GM12864 (cell line): Measurements from ENCODE around the gene SEC23A.
A peak's percentile ranks its signal among the peaks of the same experiment; 100 is the strongest.
"Not testable (repeated sequence)": the region's sequence is repeated elsewhere in the genome, so short reads cannot be mapped to it uniquely, and the experiment has no call there.

Experiments used
- DNase-seq: peaks from one replicate; pipeline ENCODE4 v3.0.0-alpha.2; 2011; ENCODE audit warnings: low read depth
- H3K4me3 ChIP-seq: 2 replicates; pipeline ENCODE4 v1.5.1; 2011; ENCODE audit warnings: mild to moderate bottlenecking, low read depth, low read length, control low read depth
- TF ChIP-seq, protein P1 (sequence below): IDR thresholded peaks from 2 replicates; pipeline ENCODE4 v1.5.1; 2011; ENCODE audit warnings: low read depth, mild to moderate bottlenecking, moderate library complexity, low read length, control low read depth, inconsistent platforms; ENCODE audit errors: missing control alignments

SEC23A gene

GRCh38 chr14:39085933-39086332 is 17.1 kb downstream of the SEC23A start:
- H3K4me3 ChIP-seq = no peak overlapping the region
- no peak for DNase-seq
- TF ChIP-seq, protein P1, sequence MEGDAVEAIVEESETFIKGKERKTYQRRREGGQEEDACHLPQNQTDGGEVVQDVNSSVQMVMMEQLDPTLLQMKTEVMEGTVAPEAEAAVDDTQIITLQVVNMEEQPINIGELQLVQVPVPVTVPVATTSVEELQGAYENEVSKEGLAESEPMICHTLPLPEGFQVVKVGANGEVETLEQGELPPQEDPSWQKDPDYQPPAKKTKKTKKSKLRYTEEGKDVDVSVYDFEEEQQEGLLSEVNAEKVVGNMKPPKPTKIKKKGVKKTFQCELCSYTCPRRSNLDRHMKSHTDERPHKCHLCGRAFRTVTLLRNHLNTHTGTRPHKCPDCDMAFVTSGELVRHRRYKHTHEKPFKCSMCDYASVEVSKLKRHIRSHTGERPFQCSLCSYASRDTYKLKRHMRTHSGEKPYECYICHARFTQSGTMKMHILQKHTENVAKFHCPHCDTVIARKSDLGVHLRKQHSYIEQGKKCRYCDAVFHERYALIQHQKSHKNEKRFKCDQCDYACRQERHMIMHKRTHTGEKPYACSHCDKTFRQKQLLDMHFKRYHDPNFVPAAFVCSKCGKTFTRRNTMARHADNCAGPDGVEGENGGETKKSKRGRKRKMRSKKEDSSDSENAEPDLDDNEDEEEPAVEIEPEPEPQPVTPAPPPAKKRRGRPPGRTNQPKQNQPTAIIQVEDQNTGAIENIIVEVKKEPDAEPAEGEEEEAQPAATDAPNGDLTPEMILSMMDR = no peak

- no peak for DNase-seq
- H3K4me3 ChIP-seq = no peak overlapping the region
- TF ChIP-seq, protein P1 = no peak
Observed at GRCh38 chr14:39083127-39083526, 19.9 kb downstream of the SEC23A start.

GRCh38 chr14:39080886-39081285 is 22.1 kb downstream of the SEC23A start:
- no peak for DNase-seq
- TF ChIP-seq, protein P1 = no peak

GRCh38 chr14:39071096-39071495 is 31.9 kb downstream of the SEC23A start:
- no peak for DNase-seq
- no peak overlapping the region for H3K4me3 ChIP-seq
- TF ChIP-seq, protein P1 = no peak

More at GRCh38 chr14:39080886-39081285, 22.1 kb downstream of the SEC23A start:
- H3K4me3 ChIP-seq = no peak overlapping the region

- no peak overlapping the region for H3K4me3 ChIP-seq
- no peak for DNase-seq
- TF ChIP-seq, protein P1 = no peak
Observed at GRCh38 chr14:39069923-39070322, 33.1 kb downstream of the SEC23A start.

DNA sequence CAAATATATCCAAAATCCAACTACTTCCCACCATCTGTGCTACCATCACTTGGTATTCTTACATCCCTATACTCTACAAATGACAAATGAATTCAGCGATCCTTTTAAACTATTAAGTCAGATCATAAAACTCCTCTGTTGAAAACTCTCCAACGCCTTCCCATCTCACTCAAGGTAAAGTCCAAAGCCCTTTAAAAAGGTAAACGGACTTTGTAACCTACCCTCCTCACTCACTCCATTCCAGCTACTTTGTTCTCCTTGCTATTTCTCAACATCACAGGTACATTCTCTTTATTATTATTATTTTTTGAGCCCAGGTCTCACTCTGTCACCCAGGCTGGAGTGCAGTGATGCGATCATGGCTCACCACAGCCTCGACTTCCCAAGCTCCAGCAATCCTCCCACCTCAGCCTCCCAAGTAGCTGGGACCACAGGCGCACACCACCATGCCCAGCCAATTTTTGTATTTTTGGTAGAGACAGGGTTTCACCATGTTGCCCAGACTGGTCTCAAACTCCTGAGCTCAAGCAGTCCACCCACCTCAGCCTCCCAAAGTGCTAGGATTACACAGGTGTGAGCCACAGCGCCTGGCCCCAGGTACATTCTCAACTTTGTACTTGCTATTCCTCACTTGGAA is 33.7 kb downstream of the SEC23A start:
- H3K4me3 ChIP-seq, DNase-seq: not testable (repeated sequence)

GRCh38 chr14:39060818-39061437 is 42.1 kb downstream of the SEC23A start:
- TF ChIP-seq, protein P1 = no peak
- H3K4me3 ChIP-seq = no peak overlapping the region
- DNase-seq = peak; percentile 42
